Hematopoietic multipotent progenitor cell treated with erythropoietin and hydrocortisone succinate and interleukin-3 and kit ligand, for 17 days (in vitro differentiated cells): ENCODE data around the gene NKX2-4.
"Not testable (repeated sequence)": the region's sequence is repeated elsewhere in the genome, so short reads cannot be mapped to it uniquely, and the experiment has no call there.

Experiments
- DNase-seq: peaks from one replicate; pipeline ENCODE4 v3.0.0-alpha.2; 2015; ENCODE audit warnings: low spot score

NKX2-4 gene

DNA sequence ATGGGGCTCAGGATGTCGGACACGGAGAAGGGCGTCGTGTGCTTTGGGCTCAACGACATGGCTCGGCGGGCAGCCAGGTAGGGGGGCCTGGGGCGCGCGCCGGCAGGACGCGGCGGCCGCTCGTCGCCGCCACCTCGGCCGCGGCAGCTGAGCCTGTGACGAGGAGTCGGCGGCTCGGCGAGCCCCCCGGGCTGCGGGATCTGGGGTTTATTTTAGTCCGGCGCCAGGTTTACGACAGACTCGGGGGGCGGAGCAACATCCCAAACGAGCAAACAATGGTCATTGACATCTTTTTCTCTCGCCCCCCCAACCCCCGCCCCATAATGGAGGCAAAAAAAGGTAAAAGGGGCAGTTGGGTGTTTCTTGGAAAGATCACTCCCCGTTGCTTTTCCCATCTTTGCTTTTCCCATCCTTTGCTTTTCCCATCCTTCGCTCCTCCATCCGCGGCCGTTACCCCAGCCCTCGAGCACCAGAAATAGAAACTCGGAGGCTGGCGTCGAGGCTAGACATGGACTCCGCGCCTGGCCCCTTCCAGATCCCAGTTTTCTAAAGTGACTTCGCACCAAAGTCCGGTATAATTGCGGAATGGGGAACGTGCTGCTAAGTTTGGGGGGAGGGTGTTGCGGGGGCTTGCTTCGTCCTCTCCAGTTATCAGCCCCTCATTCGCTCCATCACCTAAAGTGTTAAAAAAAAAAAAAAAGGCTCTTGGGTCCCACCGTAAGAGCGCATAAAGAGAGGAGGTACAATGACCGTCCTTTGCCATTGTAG is at the start of gene NKX2-4:
Gene NKX2-4, minus strand, starts transcription at position 186 of the 768 bp plus-strand sequence. Its CDS starts 127 bp downstream, at position 59.
- no peak for DNase-seq

- no peak for DNase-seq
Observed at GRCh38 chr20:21437816-21438215, 40.5 kb upstream of the NKX2-4 start.

- no peak for DNase-seq
Observed at GRCh38 chr20:21437248-21437647, 39.9 kb upstream of the NKX2-4 start.

GRCh38 chr20:21436205-21436604 is 38.9 kb upstream of the NKX2-4 start:
- no peak for DNase-seq

GRCh38 chr20:21435576-21435975 is 38.2 kb upstream of the NKX2-4 start:
- DNase-seq: no peak

GRCh38 chr20:21433329-21433890 is 36.1 kb upstream of the NKX2-4 start:
- no peak for DNase-seq

GRCh38 chr20:21432911-21433310 is 35.6 kb upstream of the NKX2-4 start:
- DNase-seq: no peak

DNA sequence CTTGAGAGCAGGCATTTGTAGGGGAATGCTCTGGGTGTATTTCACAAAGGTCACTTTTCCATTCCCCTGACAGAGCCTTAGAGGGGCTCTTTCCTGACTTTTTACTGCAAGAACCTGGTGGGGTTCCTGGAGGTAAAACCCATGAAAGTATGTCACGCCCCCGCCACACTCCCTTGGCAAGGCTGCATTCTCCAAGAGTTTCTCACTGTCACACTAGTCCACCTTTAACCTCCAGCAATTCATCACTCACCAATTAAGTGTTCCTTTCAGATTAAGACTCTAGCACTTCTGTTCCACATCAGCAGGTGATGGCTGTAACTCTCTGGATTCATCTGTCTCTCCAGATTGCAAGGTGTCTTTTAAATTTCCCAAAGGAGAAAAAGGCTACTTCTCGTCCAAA is 32.7 kb upstream of the NKX2-4 start:
- no peak for DNase-seq

- no peak for DNase-seq
Observed at GRCh38 chr20:21424846-21425245, 27.5 kb upstream of the NKX2-4 start.

GRCh38 chr20:21423712-21424111 is 26.4 kb upstream of the NKX2-4 start:
- not testable (repeated sequence) for DNase-seq

- DNase-seq: no peak
Observed at GRCh38 chr20:21421601-21422236, 24.4 kb upstream of the NKX2-4 start.

GRCh38 chr20:21419147-21419546 is 21.8 kb upstream of the NKX2-4 start:
- DNase-seq: not testable (repeated sequence)

GRCh38 chr20:21413996-21414395 is 16.7 kb upstream of the NKX2-4 start:
- not testable (repeated sequence) for DNase-seq

DNA sequence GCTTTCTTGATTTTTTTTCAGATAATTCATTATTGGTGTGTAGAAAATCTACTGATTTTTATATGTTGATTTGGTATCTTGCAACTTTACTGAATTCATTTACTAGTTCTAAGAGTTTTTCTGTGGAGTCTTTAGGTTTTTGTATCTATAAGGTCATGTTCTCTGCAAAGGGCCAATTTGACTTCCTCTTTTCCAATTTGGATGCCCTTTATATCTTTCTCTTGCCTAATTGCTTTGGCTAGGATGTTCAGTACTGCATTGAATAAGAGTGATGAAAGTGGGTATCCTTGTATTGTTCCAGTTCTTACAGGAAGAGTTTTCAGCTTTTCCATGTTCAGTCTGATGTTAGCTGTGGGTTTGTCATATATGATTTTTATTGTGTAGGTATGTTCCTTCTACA is 14.4 kb upstream of the NKX2-4 start:
- DNase-seq: no peak

GRCh38 chr20:21399005-21399475 is 1.7 kb upstream of the NKX2-4 start:
- no peak for DNase-seq

DNA sequence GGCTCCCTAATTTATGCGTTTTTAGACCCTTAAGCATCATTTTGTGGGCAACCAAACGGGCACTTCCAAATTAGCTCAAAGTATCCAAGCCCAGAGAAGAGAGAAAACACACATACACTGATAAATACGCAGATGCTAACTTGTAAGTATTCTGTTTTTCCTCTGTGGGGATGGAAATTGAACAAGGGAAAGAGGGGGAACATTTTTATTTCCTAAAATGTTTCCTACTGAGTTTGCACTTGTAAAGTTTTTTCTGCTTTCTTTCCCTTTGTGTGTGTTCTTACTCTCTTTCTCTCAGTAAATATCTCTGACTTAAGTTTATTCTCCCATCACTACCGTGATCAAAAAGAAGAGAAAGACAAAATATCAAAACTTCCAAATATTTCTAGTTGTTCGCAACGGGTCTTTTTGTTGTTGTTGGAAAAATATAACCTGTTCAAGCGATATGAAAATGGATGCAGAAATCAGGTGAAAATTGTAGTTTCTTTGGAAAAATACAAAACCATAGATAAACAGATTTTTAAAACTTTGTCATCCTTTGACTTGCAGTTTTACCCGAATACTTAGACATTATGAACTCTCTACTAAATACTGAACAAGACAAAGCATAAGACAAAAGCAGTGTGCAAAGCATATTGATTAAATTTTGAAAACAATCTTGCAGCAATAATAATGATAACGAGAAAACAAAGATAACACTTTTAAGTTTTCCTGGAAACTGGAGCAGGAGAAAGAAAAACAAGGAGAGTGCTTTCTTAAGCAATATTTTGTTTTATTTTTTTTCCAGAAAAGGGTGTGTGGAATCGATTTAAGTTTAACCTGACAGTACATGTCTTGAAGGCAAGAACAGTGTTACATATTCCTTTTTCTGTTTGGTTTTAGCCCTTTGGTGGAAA is 1.0 kb upstream of the NKX2-4 start:
- DNase-seq: no peak

- no peak for DNase-seq
Observed at GRCh38 chr20:21396599-21397340, 556 bp downstream of the NKX2-4 start.

GRCh38 chr20:21395666-21396598 is 1.4 kb downstream of the NKX2-4 start:
- no peak for DNase-seq

DNA sequence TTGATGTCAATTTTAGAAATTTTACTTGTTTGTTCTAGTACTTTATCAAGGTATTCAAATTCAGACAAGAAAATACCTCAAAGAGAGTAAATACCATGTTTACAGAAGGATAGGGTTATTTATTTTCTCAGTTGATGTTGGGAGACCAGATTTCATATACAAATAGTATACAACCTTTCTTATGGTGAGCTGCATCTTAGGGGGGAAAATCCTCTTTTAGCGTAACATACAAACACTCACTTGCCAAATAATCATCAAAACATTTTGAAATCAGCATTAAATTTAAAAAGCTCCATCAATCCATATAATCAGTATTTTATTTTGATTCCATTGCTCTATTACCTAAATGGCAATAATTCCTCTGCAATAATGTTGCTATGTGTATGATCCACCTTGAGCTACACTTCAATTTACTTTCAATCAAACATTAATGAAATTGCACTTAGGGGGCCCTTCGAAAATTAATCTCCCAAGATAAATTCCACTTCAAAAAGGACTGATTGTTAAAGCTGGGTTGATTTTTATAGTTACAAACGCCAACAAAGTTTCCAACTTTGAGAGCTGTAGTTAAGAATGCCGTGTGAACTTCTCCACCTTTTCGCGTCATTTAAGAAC is 2.2 kb downstream of the NKX2-4 start:
- no peak for DNase-seq

DNA sequence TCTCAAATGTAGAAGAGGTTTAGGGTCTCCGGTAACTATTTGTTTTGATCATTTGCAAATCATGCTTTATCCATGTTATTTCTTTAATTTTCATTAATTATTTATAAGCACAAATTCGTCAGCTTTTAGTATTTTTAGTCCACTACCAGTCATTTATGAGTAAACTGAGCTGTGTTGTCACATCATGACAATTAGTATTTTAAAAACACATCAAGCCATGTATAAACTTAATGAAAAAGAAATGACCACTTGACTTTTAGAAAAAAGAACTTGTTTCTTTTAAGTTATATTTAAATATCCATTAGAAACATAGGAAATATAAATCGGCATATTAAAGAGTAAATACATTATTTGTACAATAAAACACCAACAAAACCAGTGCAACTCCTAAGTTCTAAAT is 2.8 kb downstream of the NKX2-4 start:
- DNase-seq: no peak
